NK-92 (cell line): ENCODE measurements around the gene ZNF554.
"Not testable (repeated sequence)": the region's sequence is repeated elsewhere in the genome, so short reads cannot be mapped to it uniquely, and the experiment has no call there.

Experiments
- DNase-seq: peaks from one replicate; lab custom pipeline; 2025; ENCODE audit not compliant: unreplicated experiment; lab: John Stamatoyannopoulos, UW

ZNF554 gene

DNA sequence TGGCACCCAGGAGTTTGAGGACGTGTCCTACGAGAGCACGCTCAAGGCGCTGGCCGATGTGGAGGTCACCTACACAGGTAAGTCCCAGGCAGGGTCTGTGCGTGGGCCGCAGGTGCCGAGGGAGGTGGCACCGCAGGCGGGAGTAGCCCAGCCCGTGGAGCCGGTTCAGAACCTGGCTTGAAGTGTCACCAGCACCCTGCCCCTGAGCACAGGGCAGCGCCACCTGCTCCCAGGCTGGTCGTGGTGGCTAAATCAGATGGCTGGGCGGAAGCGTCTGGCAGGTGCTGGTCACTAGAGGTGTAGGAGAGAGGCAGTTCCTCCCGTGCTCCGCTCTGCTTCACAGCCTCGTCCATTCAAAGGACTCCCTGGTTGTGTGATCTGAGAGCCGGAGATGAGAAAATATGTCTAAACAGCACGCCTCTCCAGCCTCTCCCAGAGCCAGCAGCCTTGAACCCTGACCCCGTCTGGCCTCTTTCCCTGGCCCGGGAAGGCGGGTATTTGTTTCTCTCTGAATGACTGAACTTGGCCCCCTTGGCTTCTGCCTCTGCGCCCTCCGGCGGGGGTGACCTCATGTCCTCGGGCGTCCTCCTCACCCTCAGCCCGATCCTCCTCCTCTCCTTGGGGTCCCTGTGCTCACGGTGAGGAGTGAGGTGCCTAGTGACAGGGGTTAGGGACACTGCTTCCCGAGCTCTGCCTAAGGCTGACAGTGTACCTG, 29.0 kb upstream of the ZNF554 start:
- DNase-seq, result no peak

DNA sequence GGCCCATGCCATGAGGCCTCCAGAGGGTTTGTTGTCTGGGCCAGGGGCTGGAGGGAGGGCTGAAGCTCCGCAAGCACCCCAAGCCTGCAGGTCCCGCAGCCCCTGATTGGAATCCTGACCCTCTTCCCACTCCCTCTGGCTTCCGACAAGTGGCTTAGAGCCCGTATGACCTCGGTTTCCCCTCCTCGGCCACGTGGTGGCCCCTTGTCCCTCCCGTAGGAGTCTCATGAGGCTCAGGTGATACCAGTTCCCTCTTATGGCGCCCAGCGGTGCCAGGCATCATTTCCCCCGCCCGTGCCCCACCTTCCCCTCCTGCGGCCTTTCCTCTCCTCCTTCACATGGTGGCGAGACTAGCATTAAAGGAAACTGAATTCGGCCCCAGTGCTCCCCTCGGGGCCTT, 28.2 kb upstream of the ZNF554 start:
- no peak for DNase-seq

DNA sequence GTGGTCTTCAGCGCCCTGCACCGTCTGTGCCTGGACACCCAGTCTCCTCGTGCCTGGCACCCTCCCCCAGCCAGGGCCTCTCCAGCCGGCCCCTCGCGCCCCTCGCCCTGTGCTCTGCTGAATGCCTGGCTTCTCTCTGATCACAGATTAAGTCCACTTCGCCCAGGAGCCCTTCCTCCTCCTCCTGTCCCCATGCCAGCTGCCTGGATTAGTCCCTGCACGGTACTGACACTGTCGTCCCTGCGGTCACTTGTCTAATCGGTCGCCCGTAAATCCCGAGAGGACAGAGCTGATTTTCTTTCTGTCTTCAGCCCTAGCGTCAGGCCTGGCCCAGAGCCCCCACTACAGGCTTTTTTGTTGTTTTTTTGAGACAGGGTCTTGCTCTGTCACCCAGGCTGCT, 27.8 kb upstream of the ZNF554 start:
- DNase-seq, result no peak

DNA sequence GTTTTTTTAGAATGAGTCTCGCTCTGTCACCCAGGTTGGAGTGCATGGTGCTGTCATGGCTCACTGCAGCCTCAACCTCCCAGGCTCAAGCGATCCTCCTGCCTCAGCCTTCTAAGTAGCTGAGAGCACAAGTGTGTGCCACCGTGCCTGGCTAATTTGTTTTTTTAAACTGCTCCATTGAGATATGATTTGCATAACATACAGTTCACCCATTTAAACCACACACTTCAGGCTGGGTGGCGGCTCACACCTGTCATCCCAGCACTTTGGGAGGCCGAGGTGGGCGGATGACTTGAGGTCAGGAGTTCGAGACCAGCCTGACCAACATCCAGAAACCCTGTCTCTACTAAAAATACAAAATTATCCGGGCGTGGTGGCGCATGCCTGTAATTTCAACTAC, 27.0 kb upstream of the ZNF554 start:
- DNase-seq, result not testable (repeated sequence)

DNA sequence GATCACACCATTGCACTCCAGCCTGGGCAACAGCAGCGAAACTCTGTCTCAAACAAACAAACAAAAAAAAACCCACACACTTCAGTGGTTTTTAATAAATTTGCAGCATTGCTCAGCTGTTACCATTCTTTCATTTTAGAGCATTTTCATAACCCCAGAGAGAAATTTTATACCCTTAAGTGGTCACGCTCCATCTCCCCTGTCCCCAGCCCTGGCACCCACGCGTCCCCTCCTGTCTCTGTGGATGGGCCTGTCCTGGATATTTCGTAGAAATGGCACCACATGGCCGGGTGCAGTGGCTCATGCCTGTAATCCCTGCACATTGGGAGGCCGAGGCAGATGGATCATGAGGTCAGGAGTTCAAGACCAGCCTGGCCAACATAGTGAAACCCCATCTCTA, 26.5 kb upstream of the ZNF554 start:
- no peak for DNase-seq

DNA sequence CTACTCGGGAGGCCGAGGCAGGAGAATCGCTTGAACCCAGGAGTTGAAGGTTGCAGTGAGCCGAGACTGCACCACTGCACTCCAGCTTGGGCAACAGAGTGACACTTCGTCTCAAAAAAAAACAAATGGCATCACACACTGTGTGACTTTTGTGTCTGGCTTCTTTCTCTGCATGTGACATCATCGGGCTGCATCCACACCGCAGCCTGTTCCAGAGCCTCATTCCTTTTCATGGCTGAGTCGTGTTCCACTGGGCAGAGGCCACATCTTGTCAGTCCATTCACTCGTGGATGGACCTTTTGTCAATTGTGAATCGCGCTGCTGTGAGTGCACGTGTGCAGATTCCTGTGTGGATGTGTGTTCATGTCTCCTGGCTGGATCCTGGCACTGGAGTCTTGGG, 26.1 kb upstream of the ZNF554 start:
- DNase-seq, result no peak

DNA sequence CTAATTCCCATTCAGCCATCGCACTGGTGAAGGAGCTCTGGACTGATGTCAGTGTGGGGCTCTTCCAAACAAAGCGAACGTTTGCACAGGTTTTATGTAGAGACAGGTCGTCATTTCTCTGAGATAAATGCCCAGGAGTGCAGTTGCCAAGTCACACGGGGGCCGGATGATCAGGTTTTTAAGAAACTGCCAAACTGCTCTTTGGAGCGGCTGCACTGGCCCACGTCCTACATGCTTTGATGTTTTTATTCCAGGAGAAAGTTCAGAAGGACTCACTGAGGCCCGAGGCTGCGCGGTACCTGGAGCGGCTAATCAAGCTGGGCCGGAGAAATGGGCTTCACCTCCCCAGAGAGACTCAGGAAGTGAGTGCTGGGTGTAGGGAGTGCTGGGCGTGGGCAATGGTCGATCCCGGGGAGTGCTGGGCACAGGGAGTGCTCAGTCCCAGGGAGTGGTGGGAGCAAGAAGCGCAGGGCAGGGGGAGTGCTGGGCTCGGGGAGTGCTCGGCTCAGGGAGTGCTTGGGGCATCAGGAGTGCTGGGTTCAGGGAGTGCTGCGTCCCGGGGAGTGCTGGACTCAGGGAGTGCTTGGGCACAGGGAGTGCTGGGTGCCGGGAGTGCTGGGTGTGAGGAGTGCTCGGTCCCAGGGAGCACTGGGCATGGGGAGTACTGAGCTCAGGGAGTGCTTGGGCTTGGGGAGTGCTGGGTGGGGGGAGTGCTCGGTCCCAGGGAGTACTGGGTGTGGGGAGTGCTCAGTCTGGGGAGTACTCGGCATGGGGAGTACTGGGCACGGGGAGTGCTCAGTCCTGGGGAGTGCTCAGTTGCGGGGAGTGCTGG, 23.6 kb upstream of the ZNF554 start:
- DNase-seq, result no peak

DNA sequence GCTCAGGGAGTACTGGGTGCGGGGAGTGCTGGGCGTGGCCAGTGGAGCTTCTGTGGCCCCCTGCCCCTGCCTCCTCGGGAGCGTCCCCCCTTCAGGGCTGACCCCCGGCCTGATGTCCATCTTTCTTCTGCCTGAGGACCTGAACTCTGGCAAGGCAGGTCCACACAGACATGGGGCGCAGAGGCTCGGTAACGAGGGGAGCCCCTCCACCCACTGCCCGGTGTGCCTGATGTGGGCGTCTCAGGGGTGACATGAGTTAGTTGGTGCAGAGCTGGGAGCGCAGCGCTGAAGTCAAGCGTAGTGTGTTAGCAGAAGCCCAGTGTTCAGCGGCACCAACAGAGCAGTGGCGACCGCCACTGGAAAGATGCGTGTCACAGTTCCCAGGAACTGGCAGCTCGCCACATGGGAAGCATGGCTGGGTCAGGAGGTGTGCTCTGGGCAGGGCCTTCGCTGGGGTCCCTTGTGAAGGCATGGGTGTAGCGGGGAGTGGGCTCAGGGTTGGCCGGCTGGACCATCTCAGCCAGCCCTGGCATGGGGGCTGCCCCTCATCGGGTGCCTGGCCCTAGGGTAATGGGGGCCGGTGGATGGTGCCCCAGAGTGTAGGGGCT, 22.9 kb upstream of the ZNF554 start:
- DNase-seq, result no peak

DNA sequence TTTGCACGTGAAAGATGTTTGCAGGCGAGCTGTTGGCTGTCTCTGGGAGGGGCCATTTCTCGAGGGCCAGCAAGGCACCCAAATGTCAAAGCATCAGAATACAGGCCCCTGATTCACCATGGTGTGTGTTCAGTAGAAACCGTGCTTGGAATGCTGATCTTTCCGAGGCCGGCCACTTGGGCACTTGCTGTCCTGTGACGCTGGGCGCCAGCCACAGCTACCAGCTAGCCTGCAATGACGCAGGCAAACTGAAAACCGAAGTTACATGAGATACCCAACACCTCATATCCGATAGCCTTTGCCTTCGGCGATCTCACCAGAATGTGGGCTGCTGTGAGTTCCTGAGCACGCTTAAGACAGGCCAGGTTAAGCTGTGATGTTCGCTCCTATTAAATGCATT, 22.4 kb upstream of the ZNF554 start:
- DNase-seq, result no peak

DNA sequence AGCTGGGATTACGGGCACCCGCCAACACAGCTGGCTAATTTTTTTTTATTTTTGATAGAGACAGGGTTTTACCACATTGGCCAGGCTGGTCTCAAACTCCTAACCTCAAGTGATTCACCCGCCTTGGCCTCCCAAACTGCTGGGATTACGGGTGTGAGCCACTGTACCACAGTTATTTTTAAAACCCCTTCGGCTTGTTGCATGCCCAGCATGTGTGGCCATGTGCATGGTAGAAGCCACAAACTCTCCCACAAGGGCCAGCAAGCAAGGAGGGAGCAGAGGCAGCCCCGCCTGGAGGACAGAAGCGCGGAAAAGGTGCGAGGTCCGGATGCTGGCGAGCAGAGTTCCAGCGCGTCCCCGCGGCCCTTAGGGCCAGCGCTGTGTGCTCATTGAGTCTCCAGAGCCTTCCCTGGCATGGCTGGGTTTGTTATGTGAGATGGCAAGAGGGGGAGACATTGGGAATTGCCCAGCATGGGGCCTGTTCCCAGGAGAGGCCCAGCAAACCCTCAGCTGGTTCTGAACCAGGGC, 21.4 kb upstream of the ZNF554 start:
- no peak for DNase-seq

DNA sequence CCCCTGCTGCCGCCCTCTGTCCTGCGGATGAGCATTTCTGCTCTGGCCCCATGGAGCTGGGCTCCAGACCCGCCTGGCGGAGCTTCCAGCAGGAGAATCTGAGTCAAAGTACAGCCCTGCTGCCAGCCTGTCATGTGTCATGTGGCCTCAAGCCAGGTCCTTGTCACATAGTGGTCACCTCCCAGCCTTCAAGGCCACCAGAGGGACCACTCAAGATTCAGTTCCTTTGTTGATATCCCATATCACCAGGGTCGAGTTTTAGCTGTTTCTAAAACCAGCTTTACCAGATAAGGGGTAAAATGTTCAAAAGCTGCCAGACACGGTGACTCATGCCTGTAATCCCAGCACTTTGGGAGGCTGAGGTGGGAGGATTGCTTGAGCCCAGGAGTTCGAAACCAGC, 20.9 kb upstream of the ZNF554 start:
- DNase-seq, result no peak

DNA sequence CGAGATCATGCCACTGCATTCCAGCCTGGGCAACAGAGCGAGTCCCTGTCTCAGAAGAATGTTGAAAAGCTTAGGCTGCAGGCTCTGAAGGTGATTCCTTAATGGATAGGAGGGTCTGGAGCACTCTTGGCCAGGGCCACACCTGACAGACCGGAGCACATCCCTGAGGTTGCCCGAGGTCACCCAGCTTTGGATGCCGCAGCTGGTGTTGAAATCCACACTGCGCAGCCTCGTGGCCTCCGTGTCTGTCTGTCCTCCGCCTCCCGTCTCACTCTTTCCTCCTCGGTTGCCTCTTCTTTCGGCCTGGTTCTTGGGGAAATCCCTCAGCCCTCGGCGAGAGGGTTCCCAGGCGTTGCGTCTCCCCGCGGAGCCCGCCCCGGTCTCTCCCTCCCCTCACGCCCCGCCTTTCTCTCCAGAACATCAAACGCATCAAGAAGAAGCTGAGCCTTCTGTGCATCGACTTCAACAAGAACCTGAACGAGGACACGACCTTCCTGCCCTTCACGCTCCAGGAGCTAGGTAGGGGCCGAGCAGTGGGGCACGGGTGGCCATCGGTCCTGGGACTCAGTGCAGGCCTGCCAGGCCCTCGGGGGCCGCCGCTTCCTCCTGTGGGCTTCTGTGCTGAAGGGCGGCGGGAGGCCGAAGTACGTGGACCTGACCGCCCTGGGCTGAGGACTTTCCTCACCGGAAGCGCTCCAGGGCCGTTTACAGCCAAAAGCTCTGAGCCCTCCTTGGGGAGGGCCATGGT, 20.2 kb upstream of the ZNF554 start:
- no peak for DNase-seq

DNA sequence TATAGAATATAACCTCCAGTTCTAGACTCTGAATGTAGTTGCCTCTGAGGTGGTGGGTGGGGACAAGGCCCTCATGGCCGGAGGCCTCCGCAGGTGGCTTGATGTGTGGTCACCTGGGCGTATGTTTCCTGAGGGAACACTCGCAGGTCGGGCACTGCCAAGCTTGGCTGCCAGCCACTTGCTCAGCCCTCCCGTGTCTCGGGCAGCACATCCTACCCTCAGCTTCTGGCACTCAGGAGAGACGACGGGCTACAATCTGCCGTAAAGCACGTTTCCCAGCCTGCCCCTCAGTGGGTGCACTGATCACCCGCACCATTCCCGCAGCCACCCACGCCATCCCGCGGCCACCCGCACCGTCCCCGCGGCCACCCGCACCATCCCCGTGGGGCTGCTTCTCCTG, 19.2 kb upstream of the ZNF554 start:
- no peak for DNase-seq

DNA sequence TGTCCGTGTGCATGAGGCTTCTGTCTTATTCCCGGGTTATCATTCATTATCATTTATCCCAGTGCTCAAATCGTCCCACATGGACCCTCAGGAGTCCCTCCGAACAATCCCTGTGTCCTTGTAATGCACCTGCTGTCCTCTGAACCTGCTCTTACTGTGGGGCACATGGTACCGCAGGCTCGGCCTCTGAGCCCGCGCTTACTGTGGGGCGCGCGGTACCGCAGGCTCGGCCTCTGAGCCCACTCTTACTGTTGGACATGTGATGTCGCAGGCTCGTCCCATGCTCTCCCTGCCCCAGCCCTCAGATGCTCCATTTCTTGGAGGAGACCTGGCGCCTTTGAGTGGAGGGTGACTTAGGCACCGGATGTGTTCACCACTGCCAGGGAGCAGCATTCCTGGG, 16.8 kb upstream of the ZNF554 start:
- no peak for DNase-seq

DNA sequence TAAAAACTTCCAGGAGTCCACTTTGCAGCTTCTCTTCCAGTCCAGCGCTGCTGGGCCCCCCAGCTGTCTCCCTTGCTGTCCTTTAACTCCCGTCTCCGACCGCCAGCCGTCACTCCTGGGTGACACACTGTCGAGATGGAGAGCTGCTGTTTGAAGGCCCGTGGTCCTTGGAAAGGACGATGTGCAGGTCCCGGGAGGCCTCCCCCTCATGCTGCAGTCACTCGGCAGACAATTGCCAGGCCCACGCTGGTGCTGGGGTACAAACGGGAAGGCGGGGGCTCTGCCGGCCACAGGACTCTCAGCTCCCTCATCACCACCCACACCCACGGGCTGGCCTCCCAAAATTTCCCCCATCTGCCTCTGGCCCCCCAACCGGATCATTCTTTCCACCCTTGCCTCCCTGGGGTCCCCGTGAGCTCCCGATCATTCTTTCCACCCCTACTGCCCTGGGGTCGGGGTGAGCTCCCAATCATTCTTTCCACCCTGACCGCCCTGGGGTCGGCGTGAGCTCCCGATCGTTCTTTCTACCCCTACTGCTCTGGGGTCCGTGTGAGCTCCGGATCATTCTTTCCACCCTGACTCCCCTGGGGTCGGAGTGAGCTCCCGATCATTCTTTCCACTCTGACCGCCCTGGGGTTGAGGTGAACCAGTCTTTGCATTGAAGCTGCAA, 16.0 kb upstream of the ZNF554 start:
- DNase-seq, result no peak

DNA sequence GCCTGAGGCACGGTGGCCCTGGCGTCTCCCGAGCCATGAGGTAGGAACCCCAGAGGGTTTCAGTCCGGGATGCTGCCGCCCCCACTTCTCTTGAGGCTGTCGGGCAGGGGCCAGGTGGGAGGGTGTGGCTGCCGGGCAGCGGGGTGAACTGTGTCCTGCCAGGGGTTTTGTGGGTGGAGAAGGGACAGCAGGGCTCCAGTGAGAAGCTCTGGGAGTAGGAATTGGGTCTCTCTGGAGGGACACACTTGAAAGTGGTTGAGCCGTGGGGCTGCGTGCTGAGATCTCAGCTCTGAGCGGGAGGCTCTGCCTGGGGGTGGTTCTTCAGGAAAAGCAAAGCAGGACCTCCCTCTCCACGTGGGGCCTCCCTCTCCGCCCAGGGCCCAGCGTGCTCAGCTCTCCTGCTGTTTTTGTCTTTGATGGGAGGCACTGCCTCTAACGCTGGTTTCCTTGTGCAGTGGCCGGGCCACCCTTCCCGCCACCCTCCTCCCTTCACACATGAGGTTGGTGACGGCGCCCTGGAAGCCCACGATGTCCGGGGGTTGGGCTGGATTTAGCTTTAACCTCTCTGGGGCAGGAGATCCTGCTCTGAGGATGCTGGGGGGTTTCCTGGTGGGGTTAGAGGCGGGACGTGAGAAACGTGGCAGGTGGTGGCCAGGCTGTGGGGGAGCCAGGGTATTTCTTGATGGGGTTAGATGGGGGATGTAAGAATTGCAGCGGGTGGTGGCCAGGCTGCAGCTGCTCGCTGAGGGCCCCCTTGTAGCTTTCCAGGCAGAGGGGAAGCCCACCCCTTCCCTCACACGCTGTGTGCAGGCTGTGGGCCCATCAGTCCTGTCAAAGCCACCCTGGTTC, 15.3 kb upstream of the ZNF554 start:
- no peak for DNase-seq

DNA sequence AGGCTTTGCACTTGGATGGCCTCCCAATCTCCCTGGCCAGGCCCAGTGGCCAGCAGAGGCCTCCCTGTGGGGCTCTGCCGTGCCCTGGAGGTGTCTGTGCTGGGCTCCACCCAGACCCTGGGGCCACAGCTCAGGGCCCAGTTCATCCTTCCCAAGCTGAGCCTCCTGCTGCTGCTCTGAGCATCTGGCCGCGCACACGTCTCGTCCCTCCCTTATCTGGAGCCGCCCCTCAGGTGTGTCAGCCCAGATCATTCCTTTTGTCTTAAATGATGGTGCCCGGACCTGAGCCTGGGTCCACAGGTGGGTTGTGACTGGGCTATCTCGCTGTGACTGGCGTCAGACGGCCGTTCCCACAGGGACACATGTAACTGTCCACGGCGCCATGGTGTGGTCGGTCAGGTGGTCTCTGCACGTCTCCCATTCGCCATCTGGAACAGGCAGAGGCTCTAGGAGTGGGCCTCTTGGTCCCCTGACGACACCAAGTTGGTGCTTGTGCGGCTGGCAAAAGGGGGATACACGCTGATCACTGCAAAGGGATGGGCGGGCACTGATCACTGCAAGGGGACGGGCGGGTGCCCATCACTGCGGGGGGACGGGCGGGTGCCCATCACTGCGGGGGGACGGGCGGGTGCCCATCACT, 14.3 kb upstream of the ZNF554 start:
- DNase-seq, result no peak

DNA sequence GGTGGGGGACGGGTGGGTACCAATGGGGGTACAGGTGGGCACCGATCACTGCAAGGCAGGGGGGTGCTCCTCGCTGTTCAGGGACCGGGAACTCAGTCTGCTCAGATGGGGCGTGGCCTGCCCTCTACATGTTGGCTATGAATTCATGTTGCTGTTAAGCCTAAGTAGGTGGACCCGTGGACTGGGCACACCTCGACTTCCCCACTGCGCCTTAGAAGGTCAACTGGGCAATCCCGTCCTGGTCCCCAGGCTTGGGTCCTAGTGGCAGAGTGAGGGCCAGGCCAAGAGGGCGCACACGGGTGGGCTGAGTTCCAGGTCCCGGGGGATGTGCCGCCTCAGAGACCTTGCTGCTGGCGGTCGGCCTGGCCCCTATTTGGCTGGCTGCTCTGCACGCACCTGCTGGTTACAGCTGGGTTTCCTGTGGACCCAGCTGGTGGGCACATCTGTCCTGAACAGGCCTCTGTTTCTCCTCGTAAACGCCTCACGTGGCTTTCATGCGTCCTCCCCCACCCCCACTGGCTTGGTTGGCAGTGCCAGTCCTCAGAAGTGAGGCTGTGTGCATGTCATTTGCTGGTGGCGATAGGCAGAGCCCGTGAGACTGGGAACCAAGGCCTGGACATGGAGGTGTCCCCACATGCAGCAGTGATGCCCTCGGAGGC, 13.5 kb upstream of the ZNF554 start:
- DNase-seq, result no peak
